SU-DHL-6 (cell line): ENCODE measurements around the gene IQSEC2.

Source experiments
- EZH2phosphoT487 ChIP-seq: fragments of 200-600 bp; sonication (generic), shearing (Covaris generic); conservative IDR thresholded peaks from 2 replicates; pipeline ENCODE4 v1.6.1; 2018; ENCODE audit warnings: mild to moderate bottlenecking, antibody characterized with exemption, low read length, moderate library complexity, mixed read lengths
- TF ChIP-seq, protein P1 (sequence below): fragments of 200-600 bp; sonication (generic); IDR thresholded peaks from one replicate; pipeline ENCODE4 v1.5.1; 2017; ENCODE audit warnings: antibody characterized with exemption, mild to moderate bottlenecking, low read length, moderate library complexity; ENCODE audit not compliant: insufficient read depth, poor library complexity, severe bottlenecking

GRCh38 chrX:53324803-53325202 lies 43.4 kb upstream of the IQSEC2 start:
- TF ChIP-seq, protein P1, sequence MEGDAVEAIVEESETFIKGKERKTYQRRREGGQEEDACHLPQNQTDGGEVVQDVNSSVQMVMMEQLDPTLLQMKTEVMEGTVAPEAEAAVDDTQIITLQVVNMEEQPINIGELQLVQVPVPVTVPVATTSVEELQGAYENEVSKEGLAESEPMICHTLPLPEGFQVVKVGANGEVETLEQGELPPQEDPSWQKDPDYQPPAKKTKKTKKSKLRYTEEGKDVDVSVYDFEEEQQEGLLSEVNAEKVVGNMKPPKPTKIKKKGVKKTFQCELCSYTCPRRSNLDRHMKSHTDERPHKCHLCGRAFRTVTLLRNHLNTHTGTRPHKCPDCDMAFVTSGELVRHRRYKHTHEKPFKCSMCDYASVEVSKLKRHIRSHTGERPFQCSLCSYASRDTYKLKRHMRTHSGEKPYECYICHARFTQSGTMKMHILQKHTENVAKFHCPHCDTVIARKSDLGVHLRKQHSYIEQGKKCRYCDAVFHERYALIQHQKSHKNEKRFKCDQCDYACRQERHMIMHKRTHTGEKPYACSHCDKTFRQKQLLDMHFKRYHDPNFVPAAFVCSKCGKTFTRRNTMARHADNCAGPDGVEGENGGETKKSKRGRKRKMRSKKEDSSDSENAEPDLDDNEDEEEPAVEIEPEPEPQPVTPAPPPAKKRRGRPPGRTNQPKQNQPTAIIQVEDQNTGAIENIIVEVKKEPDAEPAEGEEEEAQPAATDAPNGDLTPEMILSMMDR = no peak
- no peak for TF ChIP-seq EZH2phosphoT487
